ENCODE results near the gene LATS1. TPM values are rescaled to one million over a fixed set of nuclear protein-coding genes. Genes with fewer than 3 reads are reported as not detected.
"Not testable (repeated sequence)": the region's sequence is repeated elsewhere in the genome, so short reads cannot be mapped to it uniquely, and the experiment has no call there.

LATS1 gene
- total RNA-seq, 1 donor from 2014 or later, result 41.5 TPM

DNA sequence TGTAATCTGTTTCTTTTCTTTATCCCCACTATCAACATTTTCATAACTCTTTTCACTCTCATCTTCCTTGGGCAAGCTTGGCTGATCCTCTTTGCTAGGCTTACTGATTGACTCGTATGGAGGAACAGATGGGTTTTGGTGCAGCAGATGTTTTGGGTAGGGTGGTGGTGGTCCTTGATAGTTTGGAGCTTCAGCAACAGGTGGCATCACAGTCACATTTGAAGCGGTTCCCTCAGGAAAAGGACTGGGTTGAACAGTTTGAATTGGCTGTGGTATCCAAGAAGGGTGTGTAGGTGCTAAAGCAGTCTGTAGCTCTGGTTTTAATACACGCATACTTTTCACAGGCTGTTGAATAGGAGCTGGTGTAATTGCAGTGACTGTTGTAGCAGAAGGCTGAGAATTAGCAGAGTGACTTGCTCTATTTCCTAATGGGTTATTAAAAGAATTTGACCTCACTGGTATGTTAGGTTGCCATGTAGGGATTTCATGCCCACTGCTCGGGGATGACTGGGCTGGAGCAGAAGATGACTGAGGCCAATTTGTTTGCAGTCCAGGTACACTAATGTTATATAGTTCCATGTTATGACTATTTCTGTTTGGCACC is 34.5 kb downstream of the LATS1 start:
- ATAC-seq (no peak), DNase-seq (ENCODE audit: low spot score) (no peak)
- intact Hi-C loops (cut with DNase I), result no loop called here

DNA sequence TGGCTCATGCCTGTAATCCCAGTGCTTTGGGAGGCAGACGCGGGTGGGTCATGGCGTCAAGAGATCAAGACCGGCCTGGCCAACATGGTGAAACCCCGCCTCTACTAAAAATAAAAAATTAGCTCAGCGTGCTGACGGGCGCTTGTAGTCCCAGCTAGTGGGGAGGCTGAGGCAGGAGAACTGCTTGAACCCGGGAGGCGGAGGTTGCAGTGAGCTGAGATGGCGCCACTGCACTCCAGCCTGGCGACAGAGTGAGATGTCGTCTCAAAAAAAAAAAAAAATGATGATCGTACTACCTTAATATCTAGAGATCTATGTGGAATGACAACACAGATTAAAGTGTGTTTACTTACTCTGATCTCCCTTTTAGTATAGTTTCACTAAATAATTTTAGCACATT is 36.1 kb downstream of the LATS1 start:
- DNase-seq (ENCODE audit: low spot score); ATAC-seq; intact Hi-C loops (cut with DNase I): not testable (repeated sequence)

DNA sequence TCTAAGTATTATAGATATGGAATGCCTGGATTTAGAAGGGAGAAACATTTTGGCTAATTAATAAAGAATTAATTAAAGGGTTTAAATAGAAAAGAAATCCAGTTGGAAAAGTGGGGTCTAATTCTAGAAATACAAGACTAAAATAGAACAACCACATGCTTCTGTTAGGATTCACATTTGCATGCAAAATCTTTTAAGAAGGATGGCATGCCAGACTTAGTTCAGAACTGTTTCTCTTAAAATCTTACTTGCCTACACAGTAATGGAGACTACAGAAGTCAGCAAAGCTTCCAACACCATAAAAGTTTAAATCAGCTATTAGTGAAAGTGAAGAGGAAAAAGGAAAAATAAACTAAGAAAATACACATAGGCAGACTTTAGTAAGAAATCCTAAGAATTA is 36.7 kb downstream of the LATS1 start:
- intact Hi-C loops (cut with DNase I), result no loop called here
- ATAC-seq (no peak), DNase-seq (ENCODE audit: low spot score) (no peak)

DNA sequence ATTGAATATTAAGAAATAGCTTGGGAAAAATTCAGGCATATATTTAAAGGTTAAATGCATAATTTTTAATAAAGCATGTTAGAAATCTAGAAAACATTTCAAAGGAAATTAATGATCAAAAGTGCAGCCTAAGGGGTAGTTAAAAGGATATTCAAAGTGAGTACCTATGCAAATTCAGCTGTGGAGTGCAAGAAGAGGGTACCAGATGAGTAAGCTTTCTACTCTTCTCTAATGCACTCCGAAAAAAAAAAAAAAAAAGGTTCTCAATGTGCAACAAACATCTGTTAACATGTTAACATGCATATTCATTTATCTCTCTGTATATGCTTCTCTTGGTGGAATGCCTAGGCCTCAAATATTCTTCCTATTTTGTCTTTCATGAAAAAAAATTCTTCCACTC is 37.4 kb downstream of the LATS1 start:
- DNase-seq (ENCODE audit: low spot score) (no peak), ATAC-seq (no peak)
- intact Hi-C loops (cut with DNase I), result no loop called here

DNA sequence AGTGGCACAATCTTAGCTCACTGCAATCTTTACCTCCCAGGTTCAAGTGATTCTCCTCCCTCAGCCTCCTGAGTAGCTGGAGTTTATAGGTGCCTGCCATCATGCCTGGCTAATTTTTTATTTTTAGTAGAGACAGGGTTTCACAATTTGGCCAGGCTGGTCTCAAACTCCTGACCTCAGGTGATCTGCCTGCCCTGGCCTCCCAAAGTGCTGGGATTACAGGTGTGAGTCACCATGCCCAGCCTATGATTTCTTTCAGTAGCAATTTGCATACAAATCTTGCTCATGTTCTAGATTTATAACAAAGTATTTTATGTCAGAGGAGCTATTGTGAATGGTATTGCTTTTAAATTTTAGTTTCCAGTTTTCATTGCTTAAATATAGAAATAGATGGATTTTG is 45.6 kb downstream of the LATS1 start:
- intact Hi-C loops (cut with DNase I); DNase-seq (ENCODE audit: low spot score); ATAC-seq: not testable (repeated sequence)

DNA sequence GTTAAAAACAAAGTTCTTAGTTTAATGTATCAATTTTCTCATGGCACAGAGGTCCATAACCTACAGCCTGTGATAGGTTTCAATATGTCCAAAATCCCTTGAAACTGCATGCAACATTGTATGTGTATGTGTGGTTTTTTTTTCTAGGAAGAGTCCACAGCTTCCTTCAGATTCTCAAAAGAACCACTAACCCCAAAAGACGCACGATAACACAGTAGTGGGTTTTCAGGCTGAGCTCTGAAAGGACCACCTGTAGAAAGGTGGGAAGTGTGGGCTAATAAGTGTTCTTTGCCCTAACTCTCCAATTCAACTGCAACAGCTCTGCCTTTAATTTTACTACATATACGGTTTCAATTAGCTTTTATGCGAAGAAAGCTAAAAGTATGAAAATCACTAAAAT is 57.9 kb downstream of the LATS1 start:
- ATAC-seq (no peak), DNase-seq (ENCODE audit: low spot score) (no peak)
- intact Hi-C loops (cut with DNase I), result no loop called here

DNA sequence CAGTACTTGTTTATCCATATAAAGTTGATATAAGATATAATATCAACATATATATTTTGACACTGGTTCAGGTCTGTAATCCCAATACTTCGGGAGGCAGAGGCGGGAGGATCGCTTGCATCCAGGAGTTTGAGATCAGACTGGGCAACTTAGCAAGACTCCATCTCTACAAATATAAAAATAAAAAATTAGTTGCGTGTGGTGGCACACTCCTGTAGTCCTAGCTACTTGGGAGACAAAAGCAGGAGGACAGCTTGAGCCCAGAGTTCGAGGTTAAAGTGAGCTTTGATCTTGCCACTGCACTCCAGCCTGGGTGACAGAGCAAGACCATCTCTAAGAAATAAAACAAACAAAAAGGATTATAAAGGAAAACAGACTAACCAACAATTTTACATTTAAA is 60.5 kb downstream of the LATS1 start:
- DNase-seq (ENCODE audit: low spot score) (no peak), ATAC-seq (no peak)
- intact Hi-C loops (cut with DNase I), result no loop called here

DNA sequence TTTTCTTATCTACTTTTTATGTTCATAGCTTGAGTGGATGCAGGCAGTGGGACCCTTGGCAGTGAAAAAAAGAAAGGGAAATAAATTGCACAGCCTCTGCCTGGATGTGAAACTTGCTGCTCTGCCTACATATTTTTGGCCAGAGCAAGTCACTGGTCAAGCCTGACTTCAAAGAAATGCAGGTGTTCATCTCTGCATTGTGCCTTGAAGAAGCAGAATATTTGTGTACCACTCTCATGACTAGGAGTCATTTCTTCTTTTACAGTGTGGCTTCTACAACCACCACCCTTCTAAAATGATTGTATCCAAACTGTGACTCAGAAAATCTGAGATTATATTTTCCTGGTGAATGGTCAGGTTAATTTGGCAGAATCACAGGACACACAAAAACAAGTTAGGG is 66.8 kb downstream of the LATS1 start:
- ATAC-seq, result no peak
- intact Hi-C loops (cut with DNase I), result no loop called here
- DNase-seq (ENCODE audit: low spot score), result no peak

DNA sequence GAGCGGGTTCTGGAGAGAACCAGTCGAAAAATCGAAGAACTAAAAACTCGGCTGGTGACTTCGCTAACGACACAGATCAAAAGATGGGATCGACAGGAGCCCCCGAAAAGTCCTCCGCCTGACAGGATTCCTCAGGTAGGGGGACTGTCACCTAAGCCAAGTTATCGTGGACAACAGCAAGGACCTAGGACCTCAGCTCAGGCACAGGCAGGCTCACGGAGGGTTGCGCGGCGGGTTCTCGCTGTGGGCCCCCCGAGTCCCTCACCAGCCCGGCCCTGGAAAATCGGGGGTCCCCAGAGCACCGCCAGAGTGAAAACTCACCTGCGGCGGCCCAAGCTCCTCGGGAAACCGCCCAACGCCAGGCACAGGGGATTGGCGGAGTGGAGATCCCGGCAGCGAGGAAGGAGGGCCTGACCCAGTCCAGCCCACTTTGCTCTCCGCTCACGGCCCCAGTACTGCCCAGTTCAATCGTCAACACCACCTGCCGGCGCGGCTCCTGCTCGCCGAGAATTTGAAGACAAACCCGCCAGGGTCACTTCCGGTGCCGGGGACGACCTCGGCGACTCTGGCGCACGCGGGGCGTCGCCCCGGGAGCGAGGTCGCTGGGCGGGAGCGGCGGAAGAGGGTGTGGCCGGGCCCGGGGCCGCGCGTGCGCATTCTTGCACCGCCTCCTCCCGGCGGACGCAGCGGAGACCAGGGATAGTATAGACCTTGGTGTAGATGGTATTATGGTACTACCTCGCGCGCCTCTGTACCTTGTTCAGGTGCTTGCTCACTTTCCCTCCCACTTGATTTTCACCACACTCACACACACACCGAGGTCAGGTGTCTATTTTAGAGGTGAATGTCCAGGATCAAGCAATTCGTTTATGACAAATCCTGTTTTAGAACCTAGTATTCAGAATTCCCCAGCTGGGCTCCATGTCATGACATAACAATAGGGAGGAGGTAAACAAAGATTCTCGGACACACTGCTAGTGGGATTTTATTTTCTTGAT is 69.5 kb downstream of the LATS1 start, which contains the start of gene KATNA1:
TSS of gene KATNA1 (minus strand) at position 567 of the 998 bp plus-strand sequence. CDS start 10,167 bp downstream, outside the sequence.
- ATAC-seq (peak; percentile 97), DNase-seq (ENCODE audit: low spot score) (peak; percentile 88)
- intact Hi-C loops (cut with DNase I), result no loop called here

DNA sequence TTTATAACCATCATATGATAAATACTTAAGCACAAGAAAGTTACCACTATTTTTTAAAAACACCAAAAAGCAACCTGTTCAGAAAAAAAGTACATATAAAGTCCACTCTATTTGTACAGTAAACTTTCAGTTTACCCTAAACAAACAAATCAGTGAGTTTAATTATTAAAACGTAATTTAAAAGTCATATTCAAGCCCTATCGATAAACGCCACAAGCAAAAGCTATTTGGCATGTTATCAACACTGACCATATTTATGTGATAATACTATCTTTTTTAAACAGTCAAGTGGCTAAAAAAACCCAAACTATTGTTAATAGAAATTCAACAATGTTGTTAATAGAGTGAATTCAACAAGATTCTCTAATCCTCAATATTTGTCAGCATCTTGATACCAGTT is 71.3 kb downstream of the LATS1 start:
- ATAC-seq (no peak), DNase-seq (ENCODE audit: low spot score) (no peak)
- intact Hi-C loops (cut with DNase I), result no loop called here

DNA sequence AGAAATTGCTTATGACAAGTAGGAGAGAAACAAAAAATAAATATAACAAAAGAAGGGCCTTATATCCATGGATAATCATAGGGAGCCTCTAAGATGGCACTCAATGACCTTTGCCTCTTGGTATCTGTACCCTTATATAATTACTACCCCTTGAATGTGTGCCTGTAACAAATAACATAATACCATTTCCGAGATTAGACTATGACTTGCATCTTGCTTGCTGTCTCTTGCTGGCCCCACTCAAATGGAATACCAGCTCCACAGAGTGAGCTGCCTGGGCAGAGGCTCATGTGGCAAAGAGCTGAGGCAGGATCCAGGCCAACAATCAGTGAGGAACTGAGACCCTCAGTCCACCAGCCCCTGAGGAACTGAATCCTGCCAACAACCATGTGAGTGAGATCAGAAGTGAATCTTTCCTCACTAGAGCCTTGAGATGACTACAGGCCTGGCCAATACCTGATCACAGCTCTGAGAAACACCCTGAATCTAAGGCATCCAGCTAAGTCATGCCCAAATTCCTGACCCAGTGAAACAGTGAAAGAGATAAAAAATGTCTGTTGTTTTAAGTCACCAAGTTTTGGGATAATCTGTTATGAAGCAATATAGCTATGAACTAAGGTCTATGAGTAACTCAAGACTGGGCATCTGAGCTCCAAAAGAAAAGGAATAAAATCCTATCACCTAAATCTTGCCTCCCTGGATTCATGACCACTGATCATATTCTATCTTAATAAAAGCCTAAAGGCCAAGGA is 74.9 kb downstream of the LATS1 start:
- DNase-seq (ENCODE audit: low spot score) (no peak), ATAC-seq (no peak)
- intact Hi-C loops (cut with DNase I), result no loop called here

DNA sequence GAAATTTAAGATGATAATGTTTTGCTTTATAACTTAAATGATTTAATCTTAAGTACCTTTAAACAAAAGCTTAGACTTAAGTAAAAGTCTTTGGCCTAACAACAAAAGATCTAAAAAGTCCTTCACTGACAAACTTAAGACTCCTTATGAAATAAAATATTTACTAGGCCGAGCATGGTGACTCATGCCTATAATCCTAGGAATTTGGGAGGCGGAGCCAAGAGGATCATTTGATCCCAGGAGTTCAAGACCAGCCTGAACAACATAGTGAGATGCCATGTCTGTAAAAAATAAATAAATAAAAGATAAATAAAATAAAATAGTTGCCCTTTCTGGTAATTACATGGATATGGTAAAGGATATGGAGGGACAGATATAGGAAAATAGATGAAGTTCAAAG is 81.8 kb downstream of the LATS1 start:
- DNase-seq (ENCODE audit: low spot score), result no peak
- intact Hi-C loops (cut with DNase I), result no loop called here
- no peak for ATAC-seq

DNA sequence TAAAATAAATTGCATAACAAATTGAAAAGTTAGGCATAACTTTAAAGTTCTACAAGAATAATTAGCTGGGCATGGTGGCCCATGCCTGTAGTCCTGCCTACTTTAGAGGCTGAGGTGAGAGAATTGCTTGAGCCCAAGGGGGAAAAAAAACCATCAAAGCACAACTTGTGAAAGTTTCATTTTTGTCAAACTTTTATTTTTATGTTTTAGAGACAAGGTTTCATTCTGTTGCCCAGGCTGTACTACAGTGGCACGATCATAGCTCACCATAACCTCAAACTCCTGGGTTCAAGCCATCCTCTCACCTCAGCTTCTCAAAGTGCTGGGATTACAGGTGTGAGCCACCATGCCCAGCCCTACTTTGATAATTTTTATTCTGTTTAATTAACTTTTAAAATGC is 83.6 kb downstream of the LATS1 start:
- no peak for DNase-seq (ENCODE audit: low spot score)
- no peak for ATAC-seq
- intact Hi-C loops (cut with DNase I), result no loop called here

DNA sequence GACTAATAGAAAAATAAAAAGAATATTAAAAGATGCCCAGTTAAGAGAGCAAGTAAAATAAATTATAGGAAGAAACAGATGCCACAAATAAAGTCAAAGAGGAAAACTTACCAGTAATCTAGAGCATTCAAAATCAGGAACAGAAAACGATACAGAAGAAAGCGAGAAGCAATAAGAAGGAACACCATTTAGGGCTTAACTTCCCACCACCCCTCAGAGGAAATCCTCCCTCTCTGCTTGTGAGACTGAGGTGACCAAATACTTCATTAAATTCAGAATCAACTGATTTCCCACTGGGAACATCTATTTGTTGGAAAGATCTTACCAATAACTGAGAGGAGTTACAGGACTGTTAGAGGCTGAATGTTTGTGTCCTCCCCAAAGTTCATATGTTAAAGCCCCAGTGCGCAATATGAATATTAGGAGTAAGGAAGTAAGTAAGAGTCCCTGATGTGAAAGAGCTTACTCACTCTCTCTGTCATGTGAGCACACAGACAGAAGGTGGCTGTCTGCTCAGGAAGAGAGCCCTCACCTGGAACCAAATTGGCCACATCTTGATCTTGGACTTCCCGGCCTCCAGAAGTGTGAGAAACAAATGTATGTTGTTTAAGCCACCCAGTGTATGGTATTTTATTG is 88.9 kb downstream of the LATS1 start:
- ATAC-seq (no peak), DNase-seq (ENCODE audit: low spot score) (no peak)
- intact Hi-C loops (cut with DNase I), result no loop called here

DNA sequence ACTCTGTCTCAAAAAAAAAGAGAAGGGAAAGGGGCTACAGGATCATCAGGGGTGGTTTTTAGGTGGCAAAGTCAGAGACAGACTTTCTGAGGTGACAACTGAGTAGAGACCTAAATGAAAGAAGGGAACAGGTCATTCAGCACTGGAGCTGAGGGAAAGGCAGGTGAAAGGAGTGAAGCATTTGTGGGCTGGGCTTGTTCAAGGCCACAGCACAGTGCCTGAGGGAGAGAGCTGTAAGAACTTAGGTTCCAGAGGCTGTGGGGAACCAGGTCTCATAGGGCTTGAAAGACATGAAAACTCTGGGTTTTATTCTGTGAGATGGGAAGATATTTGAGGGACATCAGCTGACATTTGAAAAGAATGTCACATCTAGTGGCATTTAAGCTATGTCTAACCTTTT is 90.2 kb downstream of the LATS1 start:
- ATAC-seq (no peak), DNase-seq (ENCODE audit: low spot score) (no peak)
- intact Hi-C loops (cut with DNase I), result no loop called here

DNA sequence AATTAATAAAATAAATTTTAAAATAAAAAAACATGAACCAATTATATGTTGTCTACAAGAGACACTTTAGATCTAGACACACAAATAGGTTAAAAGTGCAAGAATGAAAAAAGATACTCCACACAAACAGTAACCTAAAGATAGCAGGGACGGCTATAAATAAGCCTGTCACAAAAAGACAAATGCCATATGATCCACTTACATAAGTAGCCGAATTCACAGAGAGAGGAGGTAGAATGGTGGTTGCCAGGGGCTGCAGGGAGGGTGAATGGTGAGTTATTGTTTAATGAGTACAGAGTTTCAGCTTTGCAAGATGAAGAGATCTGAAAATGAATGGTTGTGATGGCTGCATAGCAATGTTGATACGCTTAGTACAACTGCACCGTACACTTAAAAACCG is 102.1 kb downstream of the LATS1 start:
- DNase-seq (ENCODE audit: low spot score) (no peak), ATAC-seq (no peak)
- intact Hi-C loops (cut with DNase I), result no loop called here

DNA sequence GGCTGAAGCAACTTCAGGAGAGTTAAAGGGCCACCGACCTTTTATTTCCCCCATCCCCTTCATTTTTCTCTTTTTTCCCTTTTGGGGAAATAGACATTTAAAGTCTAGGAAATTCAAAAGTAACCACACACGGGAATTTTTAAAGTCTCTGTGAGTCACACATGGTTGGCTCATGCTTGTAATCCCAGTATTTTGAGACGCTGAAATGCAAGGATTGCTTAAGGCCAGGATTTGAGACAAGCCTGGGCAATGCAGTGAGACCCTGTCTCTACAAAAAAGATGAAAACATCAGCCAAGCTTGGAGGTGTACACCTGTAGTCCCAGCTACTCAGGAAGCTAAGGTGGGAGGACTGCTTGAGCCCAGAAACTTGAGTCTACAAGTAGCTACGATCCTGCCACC is 103.6 kb downstream of the LATS1 start:
- intact Hi-C loops (cut with DNase I), result no loop called here
- no peak for ATAC-seq
- DNase-seq (ENCODE audit: low spot score), result no peak

DNA sequence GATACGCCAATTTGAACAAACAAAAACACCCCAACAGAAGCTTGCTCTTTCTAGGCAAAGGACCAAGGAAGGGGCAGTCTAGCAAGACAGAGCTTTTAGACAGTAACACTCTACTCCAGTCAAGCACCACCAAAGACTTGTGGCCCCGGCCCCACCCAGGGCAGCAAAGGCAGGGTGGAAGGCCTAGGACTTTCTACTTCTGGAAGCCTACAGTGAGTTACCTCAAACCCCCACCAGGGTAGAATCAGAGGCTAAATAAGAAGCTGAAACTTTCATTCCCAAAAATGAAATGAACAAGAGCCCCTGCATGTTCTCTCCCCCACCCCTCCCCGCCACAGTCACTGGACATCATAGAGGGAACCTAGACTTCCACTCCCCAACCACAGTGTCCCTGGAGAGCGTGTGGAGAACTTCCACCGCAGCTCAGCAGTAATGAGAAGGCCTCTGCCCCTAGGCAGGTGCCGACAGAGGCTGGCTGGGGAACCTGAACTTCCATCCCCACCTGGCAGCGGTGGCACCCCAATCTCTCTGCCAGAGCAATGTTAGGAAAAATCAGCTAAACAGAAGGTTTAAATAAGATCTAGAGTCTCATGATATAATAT is 109.4 kb downstream of the LATS1 start:
- intact Hi-C loops (cut with DNase I), result no loop called here
- DNase-seq (ENCODE audit: low spot score) (no peak), ATAC-seq (no peak)

All from sciatic nerve (tissue), 2 donors.